HL-60 (cell line): ENCODE measurements around the gene GRAMD1A.

Experiments used
- CTCF ChIP-seq: IDR thresholded peaks from one replicate; pipeline ENCODE4 v1.5.1; 2011; ENCODE audit warnings: low read length, control low read depth, inconsistent platforms; ENCODE audit not compliant: insufficient read depth
- TF ChIP-seq, protein P1 (sequence below): IDR thresholded peaks from 2 replicates; pipeline ENCODE4 v1.6.1; 2012; ENCODE audit warnings: low read depth; ENCODE audit not compliant: insufficient replicate concordance

- no peak for TF ChIP-seq CTCF
- TF ChIP-seq, protein P1, sequence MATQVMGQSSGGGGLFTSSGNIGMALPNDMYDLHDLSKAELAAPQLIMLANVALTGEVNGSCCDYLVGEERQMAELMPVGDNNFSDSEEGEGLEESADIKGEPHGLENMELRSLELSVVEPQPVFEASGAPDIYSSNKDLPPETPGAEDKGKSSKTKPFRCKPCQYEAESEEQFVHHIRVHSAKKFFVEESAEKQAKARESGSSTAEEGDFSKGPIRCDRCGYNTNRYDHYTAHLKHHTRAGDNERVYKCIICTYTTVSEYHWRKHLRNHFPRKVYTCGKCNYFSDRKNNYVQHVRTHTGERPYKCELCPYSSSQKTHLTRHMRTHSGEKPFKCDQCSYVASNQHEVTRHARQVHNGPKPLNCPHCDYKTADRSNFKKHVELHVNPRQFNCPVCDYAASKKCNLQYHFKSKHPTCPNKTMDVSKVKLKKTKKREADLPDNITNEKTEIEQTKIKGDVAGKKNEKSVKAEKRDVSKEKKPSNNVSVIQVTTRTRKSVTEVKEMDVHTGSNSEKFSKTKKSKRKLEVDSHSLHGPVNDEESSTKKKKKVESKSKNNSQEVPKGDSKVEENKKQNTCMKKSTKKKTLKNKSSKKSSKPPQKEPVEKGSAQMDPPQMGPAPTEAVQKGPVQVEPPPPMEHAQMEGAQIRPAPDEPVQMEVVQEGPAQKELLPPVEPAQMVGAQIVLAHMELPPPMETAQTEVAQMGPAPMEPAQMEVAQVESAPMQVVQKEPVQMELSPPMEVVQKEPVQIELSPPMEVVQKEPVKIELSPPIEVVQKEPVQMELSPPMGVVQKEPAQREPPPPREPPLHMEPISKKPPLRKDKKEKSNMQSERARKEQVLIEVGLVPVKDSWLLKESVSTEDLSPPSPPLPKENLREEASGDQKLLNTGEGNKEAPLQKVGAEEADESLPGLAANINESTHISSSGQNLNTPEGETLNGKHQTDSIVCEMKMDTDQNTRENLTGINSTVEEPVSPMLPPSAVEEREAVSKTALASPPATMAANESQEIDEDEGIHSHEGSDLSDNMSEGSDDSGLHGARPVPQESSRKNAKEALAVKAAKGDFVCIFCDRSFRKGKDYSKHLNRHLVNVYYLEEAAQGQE: no peak
Measured at GRCh38 chr19:34990578-34991192, 9.4 kb upstream of the GRAMD1A start.
